Keratinocyte (primary cell): ENCODE data around the gene CDIP1.

Experiments
- EZH2 ChIP-seq: IDR thresholded peaks from one replicate; pipeline ENCODE4 v1.6.1; 2012; ENCODE audit warnings: inconsistent platforms, mild to moderate bottlenecking, low read length, moderate library complexity
- TF ChIP-seq, protein P1 (sequence below), 3 experiments: IDR thresholded peaks in 1 of 3; conservative IDR thresholded peaks in 1 of 3; optimal IDR thresholded peaks in 1 of 3; 2 replicates in 2 of 3; 3 replicates in 1 of 3; pipeline versions ENCODE3 to v1.5.1; 2011; ENCODE audit warnings: low read length in 3 of 3, mild to moderate bottlenecking in 3 of 3, moderate library complexity in 2 of 3, control low read depth in 1 of 3, inconsistent platforms in 1 of 3; ENCODE audit not compliant: insufficient read depth in 2 of 3; ENCODE audit errors: extremely low read depth in 1 of 3

DNA sequence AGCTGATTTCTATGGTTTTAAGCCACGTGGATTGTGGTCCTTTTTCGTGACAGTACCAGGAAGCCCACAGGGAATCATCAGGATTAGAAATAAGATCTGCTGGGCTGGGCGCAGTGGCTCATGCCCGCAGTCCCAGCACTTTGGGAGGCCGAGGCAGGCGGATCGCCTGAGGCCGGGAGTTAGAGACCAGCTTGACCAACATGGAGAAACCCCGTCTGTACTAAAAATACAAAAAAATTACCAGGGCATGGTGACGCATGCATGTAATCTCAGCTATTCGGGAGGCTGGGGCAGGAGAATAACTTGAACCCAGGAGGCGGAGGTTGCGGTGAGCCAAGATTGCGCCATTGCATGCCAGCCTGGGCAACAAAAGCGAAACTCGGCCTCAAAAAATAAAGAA is 70.7 kb downstream of the CDIP1 start:
- TF ChIP-seq, protein P1, sequence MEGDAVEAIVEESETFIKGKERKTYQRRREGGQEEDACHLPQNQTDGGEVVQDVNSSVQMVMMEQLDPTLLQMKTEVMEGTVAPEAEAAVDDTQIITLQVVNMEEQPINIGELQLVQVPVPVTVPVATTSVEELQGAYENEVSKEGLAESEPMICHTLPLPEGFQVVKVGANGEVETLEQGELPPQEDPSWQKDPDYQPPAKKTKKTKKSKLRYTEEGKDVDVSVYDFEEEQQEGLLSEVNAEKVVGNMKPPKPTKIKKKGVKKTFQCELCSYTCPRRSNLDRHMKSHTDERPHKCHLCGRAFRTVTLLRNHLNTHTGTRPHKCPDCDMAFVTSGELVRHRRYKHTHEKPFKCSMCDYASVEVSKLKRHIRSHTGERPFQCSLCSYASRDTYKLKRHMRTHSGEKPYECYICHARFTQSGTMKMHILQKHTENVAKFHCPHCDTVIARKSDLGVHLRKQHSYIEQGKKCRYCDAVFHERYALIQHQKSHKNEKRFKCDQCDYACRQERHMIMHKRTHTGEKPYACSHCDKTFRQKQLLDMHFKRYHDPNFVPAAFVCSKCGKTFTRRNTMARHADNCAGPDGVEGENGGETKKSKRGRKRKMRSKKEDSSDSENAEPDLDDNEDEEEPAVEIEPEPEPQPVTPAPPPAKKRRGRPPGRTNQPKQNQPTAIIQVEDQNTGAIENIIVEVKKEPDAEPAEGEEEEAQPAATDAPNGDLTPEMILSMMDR (optimal IDR thresholded peaks at IDR 0.05 in 1 of 3, IDR thresholded peaks at IDR 0.05 in 1 of 3, conservative IDR thresholded peaks at IDR 0.05 in 1 of 3; ENCODE audit: extremely low read depth in 1 of 3, insufficient read depth in 2 of 3, low read length in 3 of 3) = no peak
- TF ChIP-seq EZH2 = no peak
